SK-N-SH (cell line): ENCODE measurements around the gene INIP. TPM values are rescaled to one million over a fixed set of nuclear protein-coding genes. Genes with fewer than 3 reads are reported as not detected.
A peak's percentile ranks its signal among the peaks of the same experiment; 100 is the strongest.

Experiments
- CTCF ChIA-PET: fragments of 300-600, 350-600 bp; formaldehyde crosslinking; extraction: SDS; loops from one replicate; lab custom pipeline; 2021; lab: Yijun Ruan, JAX
- POLR2A ChIA-PET: fragments of 350-600 bp; sonication (Branson Sonifier 250); formaldehyde crosslinking; extraction: SDS; loops from one replicate; lab custom pipeline; 2020; ENCODE audit warnings: antibody characterized with exemption, inconsistent platforms; lab: Yijun Ruan, JAX
- DNase-seq: peaks from one replicate; pipeline ENCODE4 v3.0.0; 2012
- H2AFZ ChIP-seq: fragments of 200-600 bp; sonication (generic); 2 replicates; pipeline ENCODE4 v1.8.1; 2016; ENCODE audit warnings: antibody characterized with exemption, mild to moderate bottlenecking, low read depth
- H3F3A ChIP-seq: fragments of 200-600 bp; sonication (generic); replicated peaks from 2 replicates; pipeline ENCODE3; 2016; ENCODE audit warnings: antibody characterized with exemption, mild to moderate bottlenecking; ENCODE audit not compliant: insufficient read depth
- H3K27ac ChIP-seq, 2 experiments: fragments of 200-500 bp in 1 of 2; fragments of 200-600 bp in 1 of 2; sonication (Bioruptor generic) in 1 of 2; sonication (generic), shearing (Covaris generic) in 1 of 2; 2 replicates each; pipeline versions ENCODE4 v1.5.1 to v1.6.1; 2014 to 2016; ENCODE audit warnings: low read depth in 2 of 2, inconsistent platforms in 1 of 2, low read length in 1 of 2, mild to moderate bottlenecking in 1 of 2, mixed read lengths in 1 of 2
- H3K27me3 ChIP-seq: fragments of 200-600 bp; sonication (generic), shearing (Covaris generic); 2 replicates; pipeline ENCODE4 v1.6.1; 2016; ENCODE audit warnings: mixed run types; ENCODE audit not compliant: insufficient read depth
- H3K36me3 ChIP-seq, 2 experiments: fragments of 200-500 bp in 1 of 2; fragments of 200-600 bp in 1 of 2; sonication (Bioruptor generic) in 1 of 2; sonication (generic) in 1 of 2; replicated peaks in 1 of 2; 2 replicates each; pipeline versions ENCODE3 to v1.5.1; 2014 to 2016; ENCODE audit warnings: low read length in 1 of 2, mild to moderate bottlenecking in 1 of 2; ENCODE audit not compliant: insufficient read depth in 2 of 2, control insufficient read depth in 1 of 2
- H3K4me1 ChIP-seq, 2 experiments: fragments of 200-500 bp in 1 of 2; fragments of 200-600 bp in 1 of 2; sonication (Bioruptor generic) in 1 of 2; sonication (generic), shearing (Covaris generic) in 1 of 2; 2 replicates each; pipeline versions ENCODE4 v1.5.1 to v1.6.1; 2014 to 2016; ENCODE audit warnings: low read depth in 1 of 2, low read length in 1 of 2, mixed run types in 1 of 2; ENCODE audit not compliant: insufficient read depth in 2 of 2, control insufficient read depth in 1 of 2
- H3K4me2 ChIP-seq: fragments of 200-600 bp; sonication (generic), shearing (Covaris generic); 2 replicates; pipeline ENCODE4 v1.6.1; 2017; ENCODE audit warnings: mixed run types
- H3K4me3 ChIP-seq, 2 experiments: fragments of 200-500 bp in 1 of 2; fragments of 200-600 bp in 1 of 2; sonication (Bioruptor generic) in 1 of 2; sonication (generic), shearing (Covaris generic) in 1 of 2; 2 replicates each; pipeline versions ENCODE4 v1.5.1 to v1.8.1; 2014 to 2016; ENCODE audit warnings: low read depth in 2 of 2, inconsistent platforms in 1 of 2, low read length in 1 of 2, mild to moderate bottlenecking in 1 of 2, mixed read lengths in 1 of 2, moderate library complexity in 1 of 2
- H3K79me2 ChIP-seq: fragments of 200-600 bp; sonication (generic); 2 replicates; pipeline ENCODE4 v1.8.1; 2017; ENCODE audit warnings: mild to moderate bottlenecking; ENCODE audit not compliant: insufficient read depth
- H3K9ac ChIP-seq: fragments of 200-600 bp; sonication (generic); 2 replicates; pipeline ENCODE4 v1.6.1; 2017; ENCODE audit warnings: mixed run types
- H3K9me2 ChIP-seq: fragments of 200-600 bp; sonication (generic); 2 replicates; pipeline ENCODE4 v1.6.1; 2017; ENCODE audit warnings: mixed run types
- H3K9me3 ChIP-seq: fragments of 200-600 bp; sonication (generic); 2 replicates; pipeline ENCODE4 v1.6.1; 2017; ENCODE audit warnings: mixed run types, mild to moderate bottlenecking, moderate library complexity
- H4K20me1 ChIP-seq: fragments of 200-600 bp; sonication (generic); 2 replicates; pipeline ENCODE4 v1.6.1; 2017; ENCODE audit warnings: mild to moderate bottlenecking, mixed run types; ENCODE audit not compliant: insufficient read depth
- EZH2phosphoT487 ChIP-seq: fragments of 200-600 bp; sonication (generic); IDR thresholded peaks from 2 replicates; pipeline ENCODE4 v1.6.1; 2017; ENCODE audit warnings: low read depth, mixed run types, mild to moderate bottlenecking, antibody characterized with exemption, moderate library complexity, borderline replicate concordance
- FOSL2 ChIP-seq: IDR thresholded peaks from 2 replicates; pipeline ENCODE4 v1.4.0; 2012; ENCODE audit warnings: low read depth, mild to moderate bottlenecking, moderate library complexity, borderline replicate concordance
- GABPA ChIP-seq: IDR thresholded peaks from 2 replicates; pipeline ENCODE4 v1.4.0; 2012; ENCODE audit warnings: low read depth, mild to moderate bottlenecking
- JUND ChIP-seq: IDR thresholded peaks from 2 replicates; pipeline ENCODE4 v1.4.0; 2012
- NFIC ChIP-seq: IDR thresholded peaks from 2 replicates; pipeline ENCODE4 v1.4.0; 2012; ENCODE audit warnings: borderline replicate concordance
- RFX5 ChIP-seq: IDR thresholded peaks from 2 replicates; pipeline ENCODE4 v1.6.1; 2012; ENCODE audit warnings: mild to moderate bottlenecking, improper control_type of control experiment, low read length
- SIN3A ChIP-seq: IDR thresholded peaks from 2 replicates; pipeline ENCODE4 v1.6.1; 2012; ENCODE audit warnings: low read depth, mild to moderate bottlenecking, low read length, moderate library complexity, borderline replicate concordance
- SMC3 ChIP-seq: IDR thresholded peaks from 2 replicates; pipeline ENCODE4 v1.6.1; 2012; ENCODE audit warnings: low read depth, low read length, improper control_type of control experiment
- TAF1 ChIP-seq: IDR thresholded peaks from 2 replicates; pipeline ENCODE4 v1.6.1; 2012; ENCODE audit warnings: low read depth, mild to moderate bottlenecking, low read length, moderate library complexity, borderline replicate concordance
- TCF12 ChIP-seq: IDR thresholded peaks from 2 replicates; pipeline ENCODE4 v1.4.0; 2012
- YY1 ChIP-seq: IDR thresholded peaks from 2 replicates; pipeline ENCODE4 v1.4.0; 2012; ENCODE audit warnings: low read depth, mild to moderate bottlenecking
- WGBS: methylation state at CpG from one replicate; pipeline ENCODE4 v1.1.6; 2017; ENCODE audit warnings: low lambda C conversion rate; 5-methylcytosine and 5-hydroxymethylcytosine counted together
- polyA plus RNA-seq, 3 experiments: library from polyadenylated mRNA; depleted of rRNA; stranded (reverse); fragments of >200 nt; gene quantifications; 2 replicates each; pipeline ENCODE4 v1.2.3, GENCODE V29; 2012
- TF ChIP-seq, protein P1 (sequence below): IDR thresholded peaks from 2 replicates; pipeline ENCODE4; 2012

INIP gene
- polyA plus RNA-seq, 1 of the 3 experiments (the other 2 are of a cell fraction) = 7.9 TPM

DNA sequence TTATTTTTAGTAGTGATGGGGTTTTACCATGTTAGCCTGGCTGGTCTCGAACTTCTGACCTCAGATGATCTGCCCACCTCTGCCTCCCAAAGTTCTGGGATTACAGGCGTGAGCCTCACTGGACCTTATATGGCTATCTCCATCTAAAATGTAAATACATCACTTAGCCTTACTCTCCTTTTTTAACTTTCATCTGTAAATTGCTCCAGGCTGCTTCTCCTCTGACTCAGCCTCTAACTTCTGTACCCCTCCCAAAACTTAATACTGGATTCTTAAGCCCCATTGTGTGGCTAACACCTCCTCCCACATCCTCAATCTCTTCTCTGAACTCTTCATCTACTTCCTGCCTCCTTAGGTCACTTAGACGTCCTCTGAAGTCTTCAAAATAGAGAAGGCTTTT lies 36.7 kb upstream of the INIP start:
- H3K9ac ChIP-seq = no peak overlapping the region
- no peaks in the 10 kb centered on the region for H4K20me1 ChIP-seq
- H3K4me2 ChIP-seq = peak overlapping the region; percentile 53; the same call in 1 of the 2 replicates
- H2AFZ ChIP-seq = no peak overlapping the region
- ChIA-PET CTCF (no interaction called here), POLR2A (no interaction called here)
- TF ChIP-seq EZH2phosphoT487 = no peak
- TF ChIP-seq RFX5 = no peak
- TF ChIP-seq SMC3 = no peak
- TF ChIP-seq SIN3A = no peak
- peaks cover 22% of the 10 kb centered on the region for H3F3A ChIP-seq
- no peak overlapping the region for H3K4me3 ChIP-seq
- peaks cover 27% of the 10 kb centered on the region for H3K79me2 ChIP-seq
- no peaks in the 10 kb centered on the region for H3K9me3 ChIP-seq
- 0 out of 4 replicates have a peak overlapping the region, but pooled peaks of 1 of the 2 experiments have one; percentile 2 for H3K27ac ChIP-seq
- H3K36me3 ChIP-seq = no peaks in the 10 kb centered on the region
- no peak for DNase-seq
- H3K27me3 ChIP-seq = no peaks in the 10 kb centered on the region
- 84% methylated on average over 3 of the region's 3 CpGs for WGBS
- H3K9me2 ChIP-seq = no peaks in the 10 kb centered on the region
- H3K4me1 ChIP-seq = peaks cover 10 to 13% of the 10 kb centered on the region in 2 experiments; a peak in 3 of 4 replicates

DNA sequence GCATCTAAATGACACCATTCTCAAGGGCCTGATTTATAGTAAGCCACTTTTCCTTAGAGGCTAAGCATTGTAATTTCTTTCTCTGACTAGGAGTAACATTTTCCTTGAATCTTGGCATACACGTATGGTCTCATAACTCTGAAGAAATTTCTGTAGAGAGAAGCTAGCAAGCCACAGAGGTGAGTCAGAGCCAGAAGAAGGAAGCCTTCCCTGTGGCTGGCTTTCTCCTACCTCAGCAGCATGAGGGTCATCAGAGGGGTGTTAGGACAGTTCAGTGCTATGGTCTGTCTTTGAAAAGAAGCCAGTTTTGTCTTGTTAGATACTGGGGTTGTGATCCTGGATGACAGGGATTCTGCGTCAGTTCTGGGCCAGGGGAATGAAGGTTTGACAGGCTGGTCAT lies 35.8 kb upstream of the INIP start:
- no peaks in the 10 kb centered on the region for H4K20me1 ChIP-seq
- no peak overlapping the region for H2AFZ ChIP-seq
- peaks cover 10 to 13% of the 10 kb centered on the region in 2 experiments; a peak in 3 of 4 replicates for H3K4me1 ChIP-seq
- no peaks in the 10 kb centered on the region for H3K27me3 ChIP-seq
- no peak overlapping the region; the same call in 1 of the 2 replicates for H3K9ac ChIP-seq
- peak overlapping the region in 1 of 2 experiments; percentile 65; a peak in 2 of 4 replicates for H3K27ac ChIP-seq
- WGBS = 44% methylated on average over 2 of the region's 2 CpGs
- no peak for DNase-seq
- H3K9me3 ChIP-seq = no peaks in the 10 kb centered on the region
- CTCF ChIA-PET = interaction anchor here (1.2 to 1.3 kb wide), 2 partner anchors 11 to 66 kb away, joined by 3 read pairs; no protein-coding TSS in a partner anchor
- no peak for TF ChIP-seq TAF1
- TF ChIP-seq RFX5 = no peak
- no peak for TF ChIP-seq YY1
- TF ChIP-seq, protein P1, sequence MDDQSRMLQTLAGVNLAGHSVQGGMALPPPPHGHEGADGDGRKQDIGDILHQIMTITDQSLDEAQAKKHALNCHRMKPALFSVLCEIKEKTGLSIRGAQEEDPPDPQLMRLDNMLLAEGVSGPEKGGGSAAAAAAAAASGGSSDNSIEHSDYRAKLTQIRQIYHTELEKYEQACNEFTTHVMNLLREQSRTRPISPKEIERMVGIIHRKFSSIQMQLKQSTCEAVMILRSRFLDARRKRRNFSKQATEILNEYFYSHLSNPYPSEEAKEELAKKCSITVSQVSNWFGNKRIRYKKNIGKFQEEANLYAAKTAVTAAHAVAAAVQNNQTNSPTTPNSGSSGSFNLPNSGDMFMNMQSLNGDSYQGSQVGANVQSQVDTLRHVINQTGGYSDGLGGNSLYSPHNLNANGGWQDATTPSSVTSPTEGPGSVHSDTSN = no peak
- TF ChIP-seq FOSL2 = peak; percentile 75; the same call in 1 of the 2 replicates
- TF ChIP-seq JUND = peak; percentile 73
- no peak for TF ChIP-seq EZH2phosphoT487
- TF ChIP-seq TCF12 = peak; percentile 25; the same call in 1 of the 2 replicates
- peak; percentile 34; the same call in 1 of the 2 replicates for TF ChIP-seq NFIC
- no peak for TF ChIP-seq GABPA
- H3K9me2 ChIP-seq = no peaks in the 10 kb centered on the region
- peaks cover 22% of the 10 kb centered on the region for H3F3A ChIP-seq
- POLR2A ChIA-PET = no interaction called here
- no peak overlapping the region for H3K4me3 ChIP-seq
- peaks cover 0 to 3% of the 10 kb centered on the region in 2 experiments for H3K36me3 ChIP-seq
- peak overlapping the region; percentile 53 for H3K4me2 ChIP-seq
- peaks cover 27% of the 10 kb centered on the region for H3K79me2 ChIP-seq
